HEK293 (cell line): ENCODE data around the gene ATP6V0A4.
"Not testable (repeated sequence)": the region's sequence is repeated elsewhere in the genome, so short reads cannot be mapped to it uniquely, and the experiment has no call there.

Experiments used
- ZNF391 ChIP-seq: fragments of 450-650 bp; formaldehyde crosslinking; IDR thresholded peaks from 2 replicates; pipeline ENCODE4 v1.5.1; 2016; ENCODE audit warnings: low read depth, missing biosample characterization, missing genetic modification characterization, borderline replicate concordance
- ZNF596 ChIP-seq: fragments of 450-650 bp; IDR thresholded peaks from 2 replicates; pipeline ENCODE4 v1.5.0; 2018; ENCODE audit warnings: missing biosample characterization, mild to moderate bottlenecking, missing genetic modification characterization, moderate library complexity
- TF ChIP-seq, protein P1 (sequence below): fragments of 450-650 bp; formaldehyde crosslinking; IDR thresholded peaks from 2 replicates; pipeline ENCODE4 v1.5.1; 2016; ENCODE audit warnings: missing biosample characterization, missing genetic modification characterization
- TF ChIP-seq, protein P2 (sequence below): fragments of 450-650 bp; formaldehyde crosslinking; IDR thresholded peaks from 2 replicates; pipeline ENCODE4 v1.5.1; 2016; ENCODE audit warnings: missing biosample characterization, missing genetic modification characterization

DNA sequence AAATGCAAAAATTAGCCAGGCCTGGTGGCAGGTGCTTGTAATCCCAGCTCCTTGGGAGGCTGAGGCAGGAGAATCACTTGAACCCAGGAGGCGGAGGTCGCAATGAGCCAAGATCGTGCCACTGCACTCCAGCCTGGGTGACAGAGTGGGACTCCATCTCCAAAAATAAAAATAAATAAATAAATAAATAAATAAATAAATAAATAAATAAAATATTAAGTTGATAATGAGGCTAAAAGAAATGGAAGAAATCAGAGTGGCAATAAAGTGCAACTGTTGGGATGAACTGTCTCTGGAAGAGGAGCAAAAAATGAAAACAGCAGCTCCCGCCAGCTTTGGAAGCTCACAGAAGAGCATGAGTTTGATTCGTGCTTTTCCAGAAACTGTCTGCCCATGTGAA lies 66.3 kb downstream of the ATP6V0A4 start:
- TF ChIP-seq, protein P1, sequence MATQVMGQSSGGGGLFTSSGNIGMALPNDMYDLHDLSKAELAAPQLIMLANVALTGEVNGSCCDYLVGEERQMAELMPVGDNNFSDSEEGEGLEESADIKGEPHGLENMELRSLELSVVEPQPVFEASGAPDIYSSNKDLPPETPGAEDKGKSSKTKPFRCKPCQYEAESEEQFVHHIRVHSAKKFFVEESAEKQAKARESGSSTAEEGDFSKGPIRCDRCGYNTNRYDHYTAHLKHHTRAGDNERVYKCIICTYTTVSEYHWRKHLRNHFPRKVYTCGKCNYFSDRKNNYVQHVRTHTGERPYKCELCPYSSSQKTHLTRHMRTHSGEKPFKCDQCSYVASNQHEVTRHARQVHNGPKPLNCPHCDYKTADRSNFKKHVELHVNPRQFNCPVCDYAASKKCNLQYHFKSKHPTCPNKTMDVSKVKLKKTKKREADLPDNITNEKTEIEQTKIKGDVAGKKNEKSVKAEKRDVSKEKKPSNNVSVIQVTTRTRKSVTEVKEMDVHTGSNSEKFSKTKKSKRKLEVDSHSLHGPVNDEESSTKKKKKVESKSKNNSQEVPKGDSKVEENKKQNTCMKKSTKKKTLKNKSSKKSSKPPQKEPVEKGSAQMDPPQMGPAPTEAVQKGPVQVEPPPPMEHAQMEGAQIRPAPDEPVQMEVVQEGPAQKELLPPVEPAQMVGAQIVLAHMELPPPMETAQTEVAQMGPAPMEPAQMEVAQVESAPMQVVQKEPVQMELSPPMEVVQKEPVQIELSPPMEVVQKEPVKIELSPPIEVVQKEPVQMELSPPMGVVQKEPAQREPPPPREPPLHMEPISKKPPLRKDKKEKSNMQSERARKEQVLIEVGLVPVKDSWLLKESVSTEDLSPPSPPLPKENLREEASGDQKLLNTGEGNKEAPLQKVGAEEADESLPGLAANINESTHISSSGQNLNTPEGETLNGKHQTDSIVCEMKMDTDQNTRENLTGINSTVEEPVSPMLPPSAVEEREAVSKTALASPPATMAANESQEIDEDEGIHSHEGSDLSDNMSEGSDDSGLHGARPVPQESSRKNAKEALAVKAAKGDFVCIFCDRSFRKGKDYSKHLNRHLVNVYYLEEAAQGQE, result peak; percentile 63
- TF ChIP-seq ZNF596, ZNF391 (tag by site-specific recombination): not testable (repeated sequence)
- TF ChIP-seq, protein P2, sequence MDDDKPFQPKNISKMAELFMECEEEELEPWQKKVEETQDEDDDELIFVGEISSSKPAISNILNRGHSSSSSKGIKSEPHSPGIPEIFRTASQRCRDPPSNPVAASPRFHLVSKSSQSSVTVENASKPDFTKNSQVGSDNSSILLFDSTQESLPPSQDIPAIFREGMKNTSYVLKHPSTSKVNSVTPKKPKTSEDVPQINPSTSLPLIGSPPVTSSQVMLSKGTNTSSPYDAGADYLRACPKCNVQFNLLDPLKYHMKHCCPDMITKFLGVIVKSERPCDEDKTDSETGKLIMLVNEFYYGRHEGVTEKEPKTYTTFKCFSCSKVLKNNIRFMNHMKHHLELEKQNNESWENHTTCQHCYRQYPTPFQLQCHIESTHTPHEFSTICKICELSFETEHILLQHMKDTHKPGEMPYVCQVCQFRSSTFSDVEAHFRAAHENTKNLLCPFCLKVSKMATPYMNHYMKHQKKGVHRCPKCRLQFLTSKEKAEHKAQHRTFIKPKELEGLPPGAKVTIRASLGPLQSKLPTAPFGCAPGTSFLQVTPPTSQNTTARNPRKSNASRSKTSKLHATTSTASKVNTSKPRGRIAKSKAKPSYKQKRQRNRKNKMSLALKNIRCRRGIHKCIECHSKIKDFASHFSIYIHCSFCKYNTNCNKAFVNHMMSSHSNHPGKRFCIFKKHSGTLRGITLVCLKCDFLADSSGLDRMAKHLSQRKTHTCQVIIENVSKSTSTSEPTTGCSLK (tag by site-specific recombination), result not testable (repeated sequence)
